ENCODE data around the gene SUCLG1. TPM values are rescaled to one million over a fixed set of nuclear protein-coding genes. Genes with fewer than 3 reads are reported as not detected.

The SUCLG1 gene
- polyA plus RNA-seq, 2 of the 4 experiments (the other 2 are of a cell fraction), result 90.0 to 144 TPM

DNA sequence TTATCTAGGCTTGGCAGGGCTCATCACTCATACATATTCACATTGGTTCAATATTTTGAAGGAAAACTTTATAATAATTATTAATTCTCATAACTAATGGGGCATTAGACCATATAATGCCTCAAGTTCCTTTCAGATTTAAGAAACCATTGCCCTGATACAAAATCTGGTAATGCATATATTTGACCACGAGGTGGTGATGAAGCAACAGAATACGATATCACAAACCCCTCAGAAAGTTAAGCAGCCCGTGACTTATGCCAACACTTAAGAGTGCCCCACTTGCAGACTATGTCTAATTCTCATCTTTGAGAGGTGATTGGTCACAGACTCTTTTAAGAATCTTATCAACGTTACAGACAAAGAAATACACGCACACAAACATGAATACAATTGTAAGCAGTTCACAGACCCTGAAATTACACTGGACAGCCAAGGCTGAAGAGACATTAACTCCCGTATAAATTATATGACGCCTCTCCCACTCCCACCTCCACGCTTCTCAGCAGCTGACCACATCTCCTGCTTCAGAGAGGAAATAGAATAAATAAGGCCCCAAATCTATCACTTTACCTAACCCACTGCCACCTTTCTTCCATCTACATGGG lies 36.6 kb upstream of the SUCLG1 start:
- 26% methylated on average over 8 of the region's 8 CpGs for WGBS (ENCODE audit: missing lambda C conversion rate)
- ChIA-PET CTCF (interaction anchor here (0.7 to 1.8 kb wide), 6 partner anchors 10 to 430 kb away, joined by 3 to 7 read pairs (median 3); no protein-coding TSS in a partner anchor), POLR2A (interaction anchor here (0.6 kb wide), 1 partner anchor 433 kb away, joined by 4 read pairs; no protein-coding TSS in a partner anchor)
- H3K4me1 ChIP-seq, result peaks cover 15% of the 10 kb centered on the region
- ATAC-seq (peak; percentile 83 to 89), DNase-seq (ENCODE audit: low read depth in 1 of 2, low spot score in 1 of 2) (peak; percentile 37 to 79), FAIRE-seq (no peak)
- H3K4me3 ChIP-seq, result no peak overlapping the region
- H3K27ac ChIP-seq, result no peak overlapping the region
- no peak for TF ChIP-seq EP300 (IDR thresholded peaks at IDR 0.05)
- peak; percentile 21 for TF ChIP-seq ZFP36 (IDR thresholded peaks at IDR 0.05; ENCODE audit: borderline replicate concordance, partially characterized antibody)
- TF ChIP-seq RCOR1 (IDR thresholded peaks at IDR 0.05; ENCODE audit: low read depth, low read length), result no peak
- TF ChIP-seq RAD21 (conservative IDR thresholded peaks at IDR 0.05 in 1 of 2, IDR thresholded peaks at IDR 0.05 in 1 of 2), result peak; percentile 87 to 92
- TF ChIP-seq JUN (IDR thresholded peaks at IDR 0.05), result no peak
- no peak for TF ChIP-seq ESRRA (IDR thresholded peaks at IDR 0.05; ENCODE audit: borderline replicate concordance, low read length)
- TF ChIP-seq TFCP2L1 (CRISPR knock-in tag; IDR thresholded peaks at IDR 0.05), result no peak
- TF ChIP-seq SMC3 (IDR thresholded peaks at IDR 0.05), result peak; percentile 93
- no peak for TF ChIP-seq ZC3H11A (IDR thresholded peaks at IDR 0.05)
- TF ChIP-seq, protein P1, sequence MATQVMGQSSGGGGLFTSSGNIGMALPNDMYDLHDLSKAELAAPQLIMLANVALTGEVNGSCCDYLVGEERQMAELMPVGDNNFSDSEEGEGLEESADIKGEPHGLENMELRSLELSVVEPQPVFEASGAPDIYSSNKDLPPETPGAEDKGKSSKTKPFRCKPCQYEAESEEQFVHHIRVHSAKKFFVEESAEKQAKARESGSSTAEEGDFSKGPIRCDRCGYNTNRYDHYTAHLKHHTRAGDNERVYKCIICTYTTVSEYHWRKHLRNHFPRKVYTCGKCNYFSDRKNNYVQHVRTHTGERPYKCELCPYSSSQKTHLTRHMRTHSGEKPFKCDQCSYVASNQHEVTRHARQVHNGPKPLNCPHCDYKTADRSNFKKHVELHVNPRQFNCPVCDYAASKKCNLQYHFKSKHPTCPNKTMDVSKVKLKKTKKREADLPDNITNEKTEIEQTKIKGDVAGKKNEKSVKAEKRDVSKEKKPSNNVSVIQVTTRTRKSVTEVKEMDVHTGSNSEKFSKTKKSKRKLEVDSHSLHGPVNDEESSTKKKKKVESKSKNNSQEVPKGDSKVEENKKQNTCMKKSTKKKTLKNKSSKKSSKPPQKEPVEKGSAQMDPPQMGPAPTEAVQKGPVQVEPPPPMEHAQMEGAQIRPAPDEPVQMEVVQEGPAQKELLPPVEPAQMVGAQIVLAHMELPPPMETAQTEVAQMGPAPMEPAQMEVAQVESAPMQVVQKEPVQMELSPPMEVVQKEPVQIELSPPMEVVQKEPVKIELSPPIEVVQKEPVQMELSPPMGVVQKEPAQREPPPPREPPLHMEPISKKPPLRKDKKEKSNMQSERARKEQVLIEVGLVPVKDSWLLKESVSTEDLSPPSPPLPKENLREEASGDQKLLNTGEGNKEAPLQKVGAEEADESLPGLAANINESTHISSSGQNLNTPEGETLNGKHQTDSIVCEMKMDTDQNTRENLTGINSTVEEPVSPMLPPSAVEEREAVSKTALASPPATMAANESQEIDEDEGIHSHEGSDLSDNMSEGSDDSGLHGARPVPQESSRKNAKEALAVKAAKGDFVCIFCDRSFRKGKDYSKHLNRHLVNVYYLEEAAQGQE (IDR thresholded peaks at IDR 0.05), result no peak
- TF ChIP-seq CEBPB (IDR thresholded peaks at IDR 0.05), result no peak
- TF ChIP-seq FOSL2 (IDR thresholded peaks at IDR 0.05), result no peak
- no peak for TF ChIP-seq FOSL2 (CRISPR knock-in tag; IDR thresholded peaks at IDR 0.05)
- no peak for TF ChIP-seq HOXA7 (CRISPR knock-in tag; IDR thresholded peaks at IDR 0.05)
- TF ChIP-seq, protein P2, sequence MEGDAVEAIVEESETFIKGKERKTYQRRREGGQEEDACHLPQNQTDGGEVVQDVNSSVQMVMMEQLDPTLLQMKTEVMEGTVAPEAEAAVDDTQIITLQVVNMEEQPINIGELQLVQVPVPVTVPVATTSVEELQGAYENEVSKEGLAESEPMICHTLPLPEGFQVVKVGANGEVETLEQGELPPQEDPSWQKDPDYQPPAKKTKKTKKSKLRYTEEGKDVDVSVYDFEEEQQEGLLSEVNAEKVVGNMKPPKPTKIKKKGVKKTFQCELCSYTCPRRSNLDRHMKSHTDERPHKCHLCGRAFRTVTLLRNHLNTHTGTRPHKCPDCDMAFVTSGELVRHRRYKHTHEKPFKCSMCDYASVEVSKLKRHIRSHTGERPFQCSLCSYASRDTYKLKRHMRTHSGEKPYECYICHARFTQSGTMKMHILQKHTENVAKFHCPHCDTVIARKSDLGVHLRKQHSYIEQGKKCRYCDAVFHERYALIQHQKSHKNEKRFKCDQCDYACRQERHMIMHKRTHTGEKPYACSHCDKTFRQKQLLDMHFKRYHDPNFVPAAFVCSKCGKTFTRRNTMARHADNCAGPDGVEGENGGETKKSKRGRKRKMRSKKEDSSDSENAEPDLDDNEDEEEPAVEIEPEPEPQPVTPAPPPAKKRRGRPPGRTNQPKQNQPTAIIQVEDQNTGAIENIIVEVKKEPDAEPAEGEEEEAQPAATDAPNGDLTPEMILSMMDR (IDR thresholded peaks at IDR 0.05), result peak; percentile 92
- no peaks in the 10 kb centered on the region for H3K9me3 ChIP-seq
- peak overlapping the region; percentile 4; the same call in 1 of the 3 replicates for H3K4me2 ChIP-seq

DNA sequence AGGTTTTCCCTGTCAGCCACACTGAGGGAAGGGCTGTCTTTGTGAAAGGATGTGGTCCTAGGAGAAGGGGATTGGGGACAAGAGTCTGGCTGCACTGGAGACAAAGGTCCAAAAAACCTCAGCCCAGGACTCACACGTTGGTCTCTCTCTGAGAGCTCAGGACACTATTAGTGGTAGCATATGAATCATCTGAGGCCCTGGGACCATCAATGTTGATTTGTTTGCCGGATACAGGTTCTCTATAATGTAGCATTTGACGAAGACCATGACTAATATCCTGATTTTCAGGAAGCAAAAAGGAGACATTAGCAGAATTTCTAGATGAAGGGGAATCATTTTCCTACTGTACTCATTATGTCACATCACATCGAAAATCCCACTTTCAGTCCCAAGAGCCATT lies 35.0 kb upstream of the SUCLG1 start:
- DNase-seq (ENCODE audit: low read depth in 1 of 2, low spot score in 1 of 2) (peak in 1 of 2 experiments; percentile 20), FAIRE-seq (no peak), ATAC-seq (peak in 1 of 2 experiments; percentile 64; a peak in 3 of 6 replicates)
- 23% methylated on average over 4 of the region's 4 CpGs for WGBS (ENCODE audit: missing lambda C conversion rate)
- Histone ChIP-seq H3K4me3 (no peak overlapping the region), H3K27ac (peak overlapping the region; percentile 53 to 72; a peak in 5 of 6 replicates), H3K4me1 (peaks cover 15% of the 10 kb centered on the region), H3K4me2 (peak overlapping the region; percentile 38), H3K9me3 (no peaks in the 10 kb centered on the region)
- ChIA-PET POLR2A (interaction anchor here (2.0 kb wide), 1 partner anchor 35 kb away, joined by 4 read pairs; the partner anchor contains the start of gene SUCLG1), CTCF (interaction anchor here (1.2 to 2.0 kb wide), 4 partner anchors 137 to 432 kb away, joined by 3 to 8 read pairs (median 4); no protein-coding TSS in a partner anchor)
- TF ChIP-seq, protein P3, sequence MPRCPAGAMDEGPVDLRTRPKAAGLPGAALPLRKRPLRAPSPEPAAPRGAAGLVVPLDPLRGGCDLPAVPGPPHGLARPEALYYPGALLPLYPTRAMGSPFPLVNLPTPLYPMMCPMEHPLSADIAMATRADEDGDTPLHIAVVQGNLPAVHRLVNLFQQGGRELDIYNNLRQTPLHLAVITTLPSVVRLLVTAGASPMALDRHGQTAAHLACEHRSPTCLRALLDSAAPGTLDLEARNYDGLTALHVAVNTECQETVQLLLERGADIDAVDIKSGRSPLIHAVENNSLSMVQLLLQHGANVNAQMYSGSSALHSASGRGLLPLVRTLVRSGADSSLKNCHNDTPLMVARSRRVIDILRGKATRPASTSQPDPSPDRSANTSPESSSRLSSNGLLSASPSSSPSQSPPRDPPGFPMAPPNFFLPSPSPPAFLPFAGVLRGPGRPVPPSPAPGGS (IDR thresholded peaks at IDR 0.05), result no peak
- TF ChIP-seq FOSL2 (IDR thresholded peaks at IDR 0.05) (no peak), FOSL2 (CRISPR knock-in tag; IDR thresholded peaks at IDR 0.05) (peak; percentile 16; the same call in 1 of the 2 replicates), HOXA7 (CRISPR knock-in tag; IDR thresholded peaks at IDR 0.05) (no peak), CHD4 (IDR thresholded peaks at IDR 0.05; ENCODE audit: borderline replicate concordance) (no peak), SMC3 (IDR thresholded peaks at IDR 0.05) (no peak)
- TF ChIP-seq, protein P2 (IDR thresholded peaks at IDR 0.05), result no peak
